Measurements from ENCODE around the gene NHSL2.

NHSL2 gene

GRCh38 chrX:72025236-72025770, 114.7 kb downstream of the NHSL2 start:
- Histone ChIP-seq H3K27me3 (ENCODE audit: insufficient read depth, insufficient read length) (no peaks in the 10 kb centered on the region), H3K9ac (ENCODE audit: insufficient read length, low read depth) (no peak overlapping the region), H3K36me3 (ENCODE audit: insufficient read depth, insufficient read length, low read length) (peaks cover 29% of the 10 kb centered on the region), H3K4me3 (ENCODE audit: insufficient read length, low read depth) (no peak overlapping the region), H3K9me3 (ENCODE audit: insufficient read depth, low read length) (no peaks in the 10 kb centered on the region), H3K4me1 (ENCODE audit: insufficient read depth, insufficient read length) (peaks cover 2% of the 10 kb centered on the region)
- no peak for DNase-seq (ENCODE audit: low read depth, low spot score)
- no peak for TF ChIP-seq SUZ12 (IDR thresholded peaks at IDR 0.05; ENCODE audit: extremely low read depth, insufficient read depth, insufficient read length)
- no peak for TF ChIP-seq ZNF274 (IDR thresholded peaks at IDR 0.05; ENCODE audit: low read depth, low read length)
- no peak for TF ChIP-seq YY1 (IDR thresholded peaks at IDR 0.05; ENCODE audit: insufficient read depth, insufficient read length)

GRCh38 chrX:72026341-72027023, 115.8 kb downstream of the NHSL2 start:
- Histone ChIP-seq H3K36me3 (ENCODE audit: insufficient read depth, insufficient read length, low read length) (peaks cover 29% of the 10 kb centered on the region), H3K4me3 (ENCODE audit: insufficient read length, low read depth) (no peak overlapping the region), H3K27me3 (ENCODE audit: insufficient read depth, insufficient read length) (no peaks in the 10 kb centered on the region), H3K9ac (ENCODE audit: insufficient read length, low read depth) (no peak overlapping the region), H3K9me3 (ENCODE audit: insufficient read depth, low read length) (no peaks in the 10 kb centered on the region), H3K4me1 (ENCODE audit: insufficient read depth, insufficient read length) (peaks cover 2% of the 10 kb centered on the region)
- no peak for DNase-seq (ENCODE audit: low read depth, low spot score)
- TF ChIP-seq YY1 (IDR thresholded peaks at IDR 0.05; ENCODE audit: insufficient read depth, insufficient read length) (no peak), ZNF274 (IDR thresholded peaks at IDR 0.05; ENCODE audit: low read depth, low read length) (no peak)

- peaks cover 2% of the 10 kb centered on the region for H3K4me1 ChIP-seq (ENCODE audit: insufficient read depth, insufficient read length)
- no peaks in the 10 kb centered on the region for H3K27me3 ChIP-seq (ENCODE audit: insufficient read depth, insufficient read length)
- H3K36me3 ChIP-seq (ENCODE audit: insufficient read depth, insufficient read length, low read length), result peaks cover 27% of the 10 kb centered on the region
- H3K4me3 ChIP-seq (ENCODE audit: insufficient read length, low read depth), result no peak overlapping the region
- no peaks in the 10 kb centered on the region for H3K9me3 ChIP-seq (ENCODE audit: insufficient read depth, low read length)
- DNase-seq (ENCODE audit: low read depth, low spot score), result no peak
- TF ChIP-seq ZNF274 (IDR thresholded peaks at IDR 0.05; ENCODE audit: low read depth, low read length) (no peak), SUZ12 (IDR thresholded peaks at IDR 0.05; ENCODE audit: extremely low read depth, insufficient read depth, insufficient read length) (no peak), YY1 (IDR thresholded peaks at IDR 0.05; ENCODE audit: insufficient read depth, insufficient read length) (no peak)
- no peak overlapping the region for H3K9ac ChIP-seq (ENCODE audit: insufficient read length, low read depth)
Observed at GRCh38 chrX:72027024-72027913, 116.6 kb downstream of the NHSL2 start.

GRCh38 chrX:72027914-72028307, 117.3 kb downstream of the NHSL2 start:
- peaks cover 22% of the 10 kb centered on the region for H3K36me3 ChIP-seq (ENCODE audit: insufficient read depth, insufficient read length, low read length)
- peaks cover 2% of the 10 kb centered on the region for H3K4me1 ChIP-seq (ENCODE audit: insufficient read depth, insufficient read length)
- DNase-seq (ENCODE audit: low read depth, low spot score), result no peak
- no peak overlapping the region for H3K9ac ChIP-seq (ENCODE audit: insufficient read length, low read depth)
- H3K27me3 ChIP-seq (ENCODE audit: insufficient read depth, insufficient read length), result no peaks in the 10 kb centered on the region
- no peak overlapping the region for H3K4me3 ChIP-seq (ENCODE audit: insufficient read length, low read depth)
- no peaks in the 10 kb centered on the region for H3K9me3 ChIP-seq (ENCODE audit: insufficient read depth, low read length)
- TF ChIP-seq YY1 (IDR thresholded peaks at IDR 0.05; ENCODE audit: insufficient read depth, insufficient read length) (no peak), ZNF274 (IDR thresholded peaks at IDR 0.05; ENCODE audit: low read depth, low read length) (no peak), SUZ12 (IDR thresholded peaks at IDR 0.05; ENCODE audit: extremely low read depth, insufficient read depth, insufficient read length) (no peak)

GRCh38 chrX:72028701-72029470, 118.2 kb downstream of the NHSL2 start:
- Histone ChIP-seq H3K9me3 (ENCODE audit: insufficient read depth, low read length) (no peaks in the 10 kb centered on the region), H3K4me1 (ENCODE audit: insufficient read depth, insufficient read length) (peaks cover 2% of the 10 kb centered on the region), H3K36me3 (ENCODE audit: insufficient read depth, insufficient read length, low read length) (peaks cover 16% of the 10 kb centered on the region), H3K4me3 (ENCODE audit: insufficient read length, low read depth) (no peak overlapping the region), H3K9ac (ENCODE audit: insufficient read length, low read depth) (no peak overlapping the region), H3K27me3 (ENCODE audit: insufficient read depth, insufficient read length) (no peaks in the 10 kb centered on the region)
- no peak for DNase-seq (ENCODE audit: low read depth, low spot score)
- no peak for TF ChIP-seq SUZ12 (IDR thresholded peaks at IDR 0.05; ENCODE audit: extremely low read depth, insufficient read depth, insufficient read length)
- TF ChIP-seq ZNF274 (IDR thresholded peaks at IDR 0.05; ENCODE audit: low read depth, low read length), result no peak

- no peak for DNase-seq (ENCODE audit: low read depth, low spot score)
- Histone ChIP-seq H3K27me3 (ENCODE audit: insufficient read depth, insufficient read length) (no peaks in the 10 kb centered on the region), H3K9ac (ENCODE audit: insufficient read length, low read depth) (no peak overlapping the region), H3K9me3 (ENCODE audit: insufficient read depth, low read length) (no peaks in the 10 kb centered on the region), H3K36me3 (ENCODE audit: insufficient read depth, insufficient read length, low read length) (peaks cover 15% of the 10 kb centered on the region), H3K4me1 (ENCODE audit: insufficient read depth, insufficient read length) (peaks cover 2% of the 10 kb centered on the region), H3K4me3 (ENCODE audit: insufficient read length, low read depth) (no peak overlapping the region)
- TF ChIP-seq YY1 (IDR thresholded peaks at IDR 0.05; ENCODE audit: insufficient read depth, insufficient read length) (no peak), SUZ12 (IDR thresholded peaks at IDR 0.05; ENCODE audit: extremely low read depth, insufficient read depth, insufficient read length) (no peak), ZNF274 (IDR thresholded peaks at IDR 0.05; ENCODE audit: low read depth, low read length) (no peak)
Observed at GRCh38 chrX:72029483-72030411, 119.1 kb downstream of the NHSL2 start.

All from NT2/D1 (cell line).